HG02840 (cell line): Measurements from ENCODE around the gene GNAI3.

Experiments used
- ATAC-seq: cut with Tn5 transposase; IDR thresholded peaks from one replicate; pipeline ENCODE4 v1.9.1; 2021; ENCODE audit warnings: mild to moderate bottlenecking, moderate library complexity, moderate number of reproducible peaks; ENCODE audit not compliant: unreplicated experiment, low FRiP score

Gene GNAI3

DNA sequence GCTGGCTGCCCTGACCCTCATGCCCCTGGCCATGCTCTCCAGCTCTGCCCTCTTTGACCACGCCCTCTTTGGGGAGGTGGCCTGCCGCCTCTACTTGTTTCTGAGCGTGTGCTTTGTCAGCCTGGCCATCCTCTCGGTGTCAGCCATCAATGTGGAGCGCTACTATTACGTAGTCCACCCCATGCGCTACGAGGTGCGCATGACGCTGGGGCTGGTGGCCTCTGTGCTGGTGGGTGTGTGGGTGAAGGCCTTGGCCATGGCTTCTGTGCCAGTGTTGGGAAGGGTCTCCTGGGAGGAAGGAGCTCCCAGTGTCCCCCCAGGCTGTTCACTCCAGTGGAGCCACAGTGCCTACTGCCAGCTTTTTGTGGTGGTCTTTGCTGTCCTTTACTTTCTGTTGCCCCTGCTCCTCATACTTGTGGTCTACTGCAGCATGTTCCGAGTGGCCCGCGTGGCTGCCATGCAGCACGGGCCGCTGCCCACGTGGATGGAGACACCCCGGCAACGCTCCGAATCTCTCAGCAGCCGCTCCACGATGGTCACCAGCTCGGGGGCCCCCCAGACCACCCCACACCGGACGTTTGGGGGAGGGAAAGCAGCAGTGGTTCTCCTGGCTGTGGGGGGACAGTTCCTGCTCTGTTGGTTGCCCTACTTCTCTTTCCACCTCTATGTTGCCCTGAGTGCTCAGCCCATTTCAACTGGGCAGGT, 5.0 kb upstream of the GNAI3 start:
- no peak for ATAC-seq

DNA sequence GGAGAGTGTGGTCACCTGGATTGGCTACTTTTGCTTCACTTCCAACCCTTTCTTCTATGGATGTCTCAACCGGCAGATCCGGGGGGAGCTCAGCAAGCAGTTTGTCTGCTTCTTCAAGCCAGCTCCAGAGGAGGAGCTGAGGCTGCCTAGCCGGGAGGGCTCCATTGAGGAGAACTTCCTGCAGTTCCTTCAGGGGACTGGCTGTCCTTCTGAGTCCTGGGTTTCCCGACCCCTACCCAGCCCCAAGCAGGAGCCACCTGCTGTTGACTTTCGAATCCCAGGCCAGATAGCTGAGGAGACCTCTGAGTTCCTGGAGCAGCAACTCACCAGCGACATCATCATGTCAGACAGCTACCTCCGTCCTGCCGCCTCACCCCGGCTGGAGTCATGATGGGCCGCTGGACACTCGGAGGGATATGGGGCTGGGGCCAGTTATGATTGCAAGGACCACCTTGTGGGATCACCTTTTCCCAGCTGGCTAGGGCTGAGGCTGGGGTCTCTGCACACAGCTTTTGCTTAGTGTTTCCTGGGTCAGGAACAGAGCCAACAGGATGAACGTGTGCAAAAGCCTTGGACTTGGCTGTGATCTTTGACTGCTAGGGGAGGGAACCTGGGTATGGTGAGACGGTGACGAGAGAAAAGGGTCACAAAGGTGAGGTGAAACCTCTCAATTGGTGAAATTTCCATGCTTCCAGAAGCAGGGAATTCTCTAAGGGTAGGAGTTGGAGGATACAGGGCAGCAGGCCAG, 4.3 kb upstream of the GNAI3 start:
- no peak for ATAC-seq

DNA sequence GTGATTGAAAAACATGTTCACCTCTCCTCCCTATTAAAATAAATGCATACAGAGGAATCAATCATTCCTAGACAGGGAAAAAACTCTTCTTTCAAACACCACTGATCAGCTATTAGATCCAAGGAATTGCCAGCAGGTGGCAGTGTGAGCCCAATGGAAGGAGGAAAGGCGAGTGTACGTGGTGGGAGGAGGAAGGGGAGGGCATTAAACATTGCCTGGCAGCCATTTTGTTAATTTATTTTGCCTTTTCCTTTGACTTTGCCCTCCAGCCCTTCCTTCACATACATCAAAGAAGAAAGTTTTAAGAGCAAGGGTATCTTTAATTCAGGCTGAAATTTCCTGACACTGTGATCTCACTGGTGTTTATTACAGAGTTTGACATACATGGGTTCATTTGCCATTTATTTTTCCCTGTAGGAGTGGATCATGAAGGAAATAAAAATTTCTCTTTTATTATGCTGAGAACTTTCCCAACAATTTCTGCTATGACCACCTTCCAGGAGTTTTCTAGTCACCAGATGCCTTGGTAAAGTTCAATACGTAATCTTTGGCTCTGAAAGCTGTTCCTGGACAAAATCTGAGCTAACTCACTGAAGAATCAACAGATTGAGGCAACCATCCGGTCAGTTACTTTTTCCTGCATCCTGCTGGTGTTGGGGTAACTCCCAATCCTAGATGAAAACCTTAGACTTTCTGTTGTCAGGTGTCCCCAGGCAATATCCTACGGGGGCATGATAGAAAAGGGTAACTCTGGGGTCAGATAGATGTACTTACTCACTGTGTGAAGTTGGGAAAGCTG, 1.9 kb upstream of the GNAI3 start:
- ATAC-seq, result no peak

DNA sequence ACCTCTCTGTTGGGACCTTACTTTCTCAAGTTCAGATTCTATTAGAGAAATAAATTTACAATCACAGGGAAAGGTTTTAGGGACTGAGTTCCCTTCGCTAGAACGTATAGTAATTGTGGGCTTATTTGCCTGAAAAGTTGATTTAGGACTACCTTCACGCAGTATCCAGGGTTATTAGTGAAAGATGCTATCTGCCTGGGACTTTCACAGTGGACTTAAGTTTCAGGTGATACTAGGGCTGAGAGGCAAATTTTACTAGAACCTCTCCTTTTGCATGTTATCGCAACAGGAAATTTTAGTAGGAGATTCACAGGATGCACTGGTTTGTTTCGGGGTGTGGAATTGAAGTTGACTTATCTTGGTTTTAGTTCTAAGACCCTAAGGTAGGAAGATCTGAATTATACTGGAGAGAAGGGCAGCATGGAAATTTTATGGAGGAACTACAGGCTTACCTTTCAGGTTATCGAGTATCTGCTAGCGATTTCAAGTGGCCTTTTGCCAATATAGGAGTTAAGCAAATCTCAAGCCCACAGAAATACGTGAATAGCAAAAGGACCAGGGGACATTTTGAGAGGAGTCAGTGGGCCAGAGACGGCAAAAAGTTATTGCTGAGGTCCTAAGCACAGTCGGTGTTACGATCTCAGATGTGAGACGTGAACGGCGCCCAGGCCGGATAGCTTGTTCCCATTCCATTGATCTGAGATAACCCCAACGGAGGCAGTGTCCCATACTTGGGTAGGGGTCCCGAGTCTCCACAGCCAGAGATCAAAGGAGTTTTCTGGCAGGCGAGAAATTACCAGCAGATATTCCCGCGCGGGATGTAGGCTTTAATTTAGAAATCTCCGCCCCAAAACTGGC, 723 bp upstream of the GNAI3 start:
- ATAC-seq, result peak; percentile 8

DNA sequence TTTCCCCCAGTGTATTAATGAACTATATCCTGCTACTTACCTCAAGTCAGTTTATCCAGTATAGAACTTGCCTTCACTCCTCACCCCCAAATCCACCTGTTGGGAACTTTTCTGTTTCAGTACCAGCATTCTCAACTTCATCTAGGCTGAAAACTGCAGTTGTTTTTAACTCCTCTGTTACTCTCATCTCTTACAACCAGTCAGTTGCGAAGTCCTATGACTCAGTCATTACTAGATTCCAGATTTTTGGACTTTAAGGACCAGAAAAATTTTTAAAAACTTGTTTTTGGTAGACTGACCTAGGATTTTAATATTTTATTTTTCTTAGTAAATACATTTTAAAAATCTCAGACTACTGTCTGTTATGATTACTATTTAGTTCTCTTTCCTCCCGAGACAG, 8.1 kb downstream of the GNAI3 start:
- no peak for ATAC-seq

DNA sequence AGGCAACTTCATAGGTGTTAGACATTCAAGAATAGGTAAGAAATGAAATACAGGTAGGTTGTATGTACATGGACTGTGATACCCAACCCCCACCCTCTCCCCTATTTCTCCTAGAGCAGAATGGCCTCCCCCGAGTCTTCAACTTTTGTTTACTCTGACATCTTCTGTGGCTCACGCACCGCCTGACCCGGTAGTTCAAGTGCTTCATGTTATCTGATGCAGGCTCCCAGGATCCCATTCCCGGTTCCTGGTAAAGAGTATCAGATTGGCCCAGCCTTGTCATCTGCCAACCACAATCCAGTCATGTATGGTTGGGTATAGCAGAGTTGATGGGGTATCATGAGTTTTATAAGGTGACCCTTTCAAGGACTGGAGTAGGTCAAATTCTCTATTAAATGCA, 9.1 kb downstream of the GNAI3 start:
- ATAC-seq, result no peak

DNA sequence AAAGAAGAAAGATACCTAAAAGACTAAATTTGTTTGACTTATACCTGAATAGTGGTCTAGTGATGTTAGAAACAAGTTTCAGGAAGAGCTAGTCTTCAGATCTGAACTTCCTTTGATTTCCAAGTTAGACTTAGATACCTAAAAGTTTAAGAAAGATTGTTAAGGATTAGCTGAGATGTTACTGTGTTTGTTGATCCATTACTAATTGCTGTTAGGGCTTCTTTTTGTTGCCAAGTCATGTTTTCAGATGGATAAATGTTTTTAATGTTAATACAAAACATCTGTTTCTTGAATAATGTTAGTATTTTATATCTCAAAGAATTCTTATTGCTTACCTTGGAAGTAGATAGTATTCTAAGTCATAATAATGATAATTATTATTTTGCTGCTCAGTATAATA, 11.6 kb downstream of the GNAI3 start:
- no peak for ATAC-seq

DNA sequence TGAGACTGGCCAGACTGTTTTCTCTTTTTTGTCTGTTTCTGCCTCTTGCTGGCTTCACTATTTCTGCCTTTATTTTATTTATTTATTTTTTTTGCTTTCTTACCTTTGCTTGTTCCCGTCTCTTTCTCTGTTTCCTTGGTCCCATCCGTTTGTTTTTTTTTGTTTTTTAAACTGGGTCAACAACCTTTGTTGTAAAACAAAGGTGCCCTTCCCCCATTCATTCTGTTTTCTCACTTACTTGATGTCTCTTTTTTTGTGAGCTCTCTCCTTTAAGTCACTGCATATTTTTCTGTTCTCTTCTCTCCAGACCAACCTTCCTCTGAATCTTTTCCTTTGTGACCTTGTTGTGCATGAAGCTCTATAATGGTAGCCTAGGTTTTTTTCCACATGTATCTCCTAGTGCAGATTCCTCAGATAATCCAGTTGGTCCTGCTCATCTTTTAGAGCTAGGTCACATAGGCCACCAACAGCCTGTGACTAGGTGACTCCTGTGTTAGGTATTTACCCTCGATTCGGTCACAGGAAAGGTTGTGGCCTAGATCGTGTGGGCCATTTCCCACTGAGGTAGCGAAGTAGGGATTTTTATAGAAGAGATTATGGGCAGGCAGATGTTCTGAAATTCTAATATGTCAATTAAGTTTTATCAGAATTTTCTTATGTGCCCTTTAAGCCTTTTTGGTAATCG, 15.9 kb downstream of the GNAI3 start:
- no peak for ATAC-seq

DNA sequence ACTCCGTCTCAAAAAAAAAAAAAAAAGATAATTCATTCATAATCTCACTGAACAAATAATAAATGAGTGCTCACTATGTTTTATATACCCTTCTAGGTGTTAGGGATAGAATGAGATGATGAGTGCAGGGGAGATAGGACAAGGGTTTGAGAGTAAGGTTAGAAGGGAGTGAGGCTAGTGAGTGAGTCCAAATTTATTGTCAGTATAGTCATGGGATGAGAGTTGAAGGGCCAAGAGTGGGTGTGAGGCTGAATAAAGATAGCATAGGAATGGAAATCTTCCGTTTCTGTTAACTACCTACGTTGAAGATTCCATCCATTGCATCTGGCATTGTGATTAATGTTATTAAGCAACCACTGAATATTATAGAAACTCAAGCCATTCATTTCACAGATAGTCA, 16.8 kb downstream of the GNAI3 start:
- no peak for ATAC-seq

DNA sequence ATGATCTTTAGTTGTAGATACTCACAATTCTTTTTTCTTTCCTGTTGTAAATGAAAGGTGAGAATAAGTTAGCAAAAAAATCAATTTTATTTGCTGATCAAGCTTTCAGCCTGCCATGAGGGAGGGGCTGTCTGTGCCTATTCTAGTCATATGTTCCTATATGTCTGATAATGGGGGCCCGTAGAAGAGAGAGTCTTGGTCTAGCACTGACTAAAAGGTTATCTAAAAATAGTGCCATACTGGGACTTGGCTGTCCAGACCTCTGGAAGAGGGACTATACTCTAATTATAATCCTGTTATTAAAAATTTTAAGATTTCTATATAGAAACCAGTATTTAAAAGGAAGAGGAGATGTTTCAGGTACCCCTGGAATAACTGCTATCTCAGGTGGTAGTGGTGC, 18.6 kb downstream of the GNAI3 start:
- ATAC-seq, result no peak

DNA sequence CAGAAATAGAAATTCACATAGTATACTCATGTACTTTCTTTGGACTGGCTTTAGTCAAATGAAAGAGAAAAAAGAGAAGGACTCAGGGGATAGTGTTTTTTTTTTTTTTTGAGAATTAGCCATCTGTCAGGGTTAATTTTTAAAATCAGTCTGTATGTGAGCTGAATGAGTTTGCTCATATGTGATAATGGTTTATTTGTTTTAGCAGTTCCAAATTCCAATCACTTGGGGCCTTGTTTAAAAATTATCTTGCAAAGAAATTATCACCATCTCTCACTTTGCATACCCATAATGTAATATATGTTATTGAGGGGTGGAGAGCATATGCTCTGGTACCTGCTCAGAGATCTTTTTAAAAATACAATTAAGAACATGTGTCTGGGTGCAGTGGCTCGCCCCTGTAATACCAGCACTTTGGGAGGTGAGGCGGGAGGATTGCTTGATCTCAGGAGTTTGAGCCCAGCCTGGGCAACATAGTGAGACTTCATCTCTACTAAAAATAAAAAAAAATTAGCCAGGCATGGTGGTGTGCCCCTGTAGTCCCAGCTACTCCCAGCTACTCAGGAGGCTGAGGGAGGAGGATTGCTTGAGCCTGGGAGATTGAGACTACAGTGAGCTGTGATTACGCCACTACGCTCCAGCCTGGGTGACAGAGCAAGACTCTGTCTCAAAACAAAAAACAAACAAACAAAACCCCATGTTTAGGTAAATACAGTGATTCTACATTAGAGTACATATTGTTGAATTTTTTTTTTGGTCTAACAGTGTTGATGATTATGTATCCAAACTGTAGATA, 19.7 kb downstream of the GNAI3 start:
- no peak for ATAC-seq

DNA sequence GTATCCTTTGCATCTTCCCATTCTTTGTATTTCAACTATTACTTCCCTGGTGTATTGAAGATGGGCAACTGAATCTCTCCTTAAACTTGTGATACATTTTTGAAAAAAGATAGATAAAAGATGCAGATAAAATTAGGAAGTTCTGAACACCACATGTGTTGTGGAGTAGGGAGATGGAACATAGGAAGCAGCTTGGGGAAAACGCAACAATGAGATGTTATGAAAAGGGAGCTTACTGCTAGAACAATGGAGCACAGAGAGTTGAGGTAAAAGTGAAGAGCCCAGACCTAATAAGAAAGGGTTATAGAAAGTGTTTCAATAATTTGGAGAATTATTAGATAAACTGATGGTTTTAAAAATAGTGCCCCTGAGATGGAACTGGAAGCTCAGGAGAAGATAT, 20.9 kb downstream of the GNAI3 start:
- no peak for ATAC-seq

DNA sequence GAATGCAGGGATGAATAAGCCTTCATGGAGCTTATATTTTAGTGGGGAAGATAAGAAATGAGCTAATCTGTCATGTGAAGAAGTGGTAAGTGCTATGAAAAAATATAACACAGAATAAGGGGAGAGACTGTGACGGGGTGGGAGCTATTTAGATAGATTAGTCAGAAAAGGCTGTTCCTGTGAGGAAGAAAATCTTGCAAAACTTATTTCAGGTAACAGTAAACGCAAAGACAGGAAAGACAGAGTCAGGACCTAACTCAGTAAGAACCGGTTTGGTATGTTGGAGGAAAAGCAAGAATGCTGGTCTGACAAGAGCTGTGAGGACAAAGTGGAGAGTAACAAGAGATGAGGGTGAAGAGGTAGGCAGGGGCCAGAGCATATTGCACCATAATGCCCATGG, 22.0 kb downstream of the GNAI3 start:
- ATAC-seq, result no peak

DNA sequence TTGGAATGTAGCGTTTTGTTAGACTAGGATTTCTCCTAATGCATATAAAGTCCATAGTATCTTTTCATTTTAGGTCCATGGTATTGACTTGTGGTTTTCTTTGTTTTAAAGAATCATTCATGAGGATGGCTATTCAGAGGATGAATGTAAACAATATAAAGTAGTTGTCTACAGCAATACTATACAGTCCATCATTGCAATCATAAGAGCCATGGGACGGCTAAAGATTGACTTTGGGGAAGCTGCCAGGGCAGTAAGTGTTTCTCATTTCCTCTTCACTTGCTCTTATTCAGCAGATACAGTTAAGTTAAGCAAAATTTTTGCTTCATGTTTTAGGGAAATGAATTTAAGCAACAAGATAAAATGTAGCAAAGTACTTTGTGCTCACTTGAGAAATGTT, 25.4 kb downstream of the GNAI3 start:
- ATAC-seq, result no peak

DNA sequence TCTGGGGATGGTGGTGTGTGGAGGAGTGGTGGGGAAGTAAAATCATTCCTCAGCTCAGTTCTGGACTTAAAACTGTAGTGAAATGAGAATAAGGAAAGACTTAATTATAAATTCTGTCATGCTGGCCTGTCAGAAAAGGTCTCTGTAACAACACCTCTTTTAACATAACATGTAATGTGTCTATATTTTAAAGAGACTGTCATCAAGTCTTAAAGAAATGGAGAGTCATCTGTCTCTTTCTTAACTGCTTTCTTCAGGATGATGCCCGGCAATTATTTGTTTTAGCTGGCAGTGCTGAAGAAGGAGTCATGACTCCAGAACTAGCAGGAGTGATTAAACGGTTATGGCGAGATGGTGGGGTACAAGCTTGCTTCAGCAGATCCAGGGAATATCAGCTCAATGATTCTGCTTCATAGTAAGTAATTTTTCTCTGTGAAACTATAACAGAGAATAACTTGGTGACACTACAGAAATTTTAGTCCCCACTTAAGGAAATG, 30.6 kb downstream of the GNAI3 start:
- ATAC-seq, result no peak

DNA sequence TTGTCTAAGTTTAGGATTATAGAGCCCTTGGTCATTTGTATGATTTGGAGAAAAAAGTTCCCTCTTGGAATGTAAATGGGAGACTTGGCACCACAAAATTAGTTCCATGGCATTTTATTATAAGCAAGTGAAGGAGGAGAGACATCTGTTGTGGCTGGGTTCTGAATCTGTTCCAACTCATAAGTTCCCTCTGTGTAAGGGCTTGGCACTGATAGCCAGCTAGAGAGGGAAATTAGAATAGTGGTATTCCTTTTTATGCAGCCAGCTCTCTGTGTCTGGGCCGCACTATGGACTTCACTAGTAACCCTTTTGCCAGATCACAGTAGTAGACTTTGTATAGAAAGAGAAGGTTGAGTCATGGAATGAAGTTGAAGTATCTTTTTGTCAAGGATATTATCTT, 31.1 kb downstream of the GNAI3 start:
- ATAC-seq, result no peak

DNA sequence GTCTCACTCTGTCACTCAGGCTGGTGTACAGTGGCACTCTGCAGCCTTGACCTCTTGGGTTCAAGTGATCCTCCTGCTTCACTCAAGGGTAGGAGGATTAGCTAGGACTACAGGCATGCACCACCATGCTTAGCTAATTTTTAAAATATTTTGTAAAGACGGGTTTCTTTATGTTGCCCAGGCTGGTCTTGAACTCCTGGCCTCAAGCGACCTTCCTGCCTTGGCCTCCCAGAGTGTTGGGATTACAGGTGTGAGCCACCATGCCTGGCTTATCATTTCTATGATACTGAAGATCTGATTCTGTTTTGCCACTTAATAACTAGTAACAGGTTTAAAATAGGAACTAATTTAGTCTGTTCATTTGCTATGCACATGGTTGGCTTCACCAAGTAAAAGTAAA, 33.6 kb downstream of the GNAI3 start:
- ATAC-seq, result no peak

DNA sequence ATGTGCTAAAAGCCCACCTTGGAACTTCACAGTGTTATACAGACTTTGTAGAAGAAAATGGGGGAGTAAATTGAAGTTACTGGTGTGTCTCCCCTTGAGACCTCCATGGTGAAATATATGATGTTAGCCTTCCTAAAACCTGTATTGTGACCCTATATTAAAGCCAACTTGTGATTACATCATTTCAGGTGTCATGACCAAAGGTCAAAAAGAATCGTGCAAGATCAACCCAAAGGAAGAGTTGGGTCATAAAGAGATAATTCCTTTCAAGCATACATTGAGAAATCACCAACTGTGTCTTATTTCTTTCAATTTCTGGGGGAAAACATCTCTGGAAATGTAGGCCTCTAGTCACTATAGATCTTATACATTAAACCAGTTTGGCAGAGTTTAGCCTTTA, 36.4 kb downstream of the GNAI3 start:
- no peak for ATAC-seq

DNA sequence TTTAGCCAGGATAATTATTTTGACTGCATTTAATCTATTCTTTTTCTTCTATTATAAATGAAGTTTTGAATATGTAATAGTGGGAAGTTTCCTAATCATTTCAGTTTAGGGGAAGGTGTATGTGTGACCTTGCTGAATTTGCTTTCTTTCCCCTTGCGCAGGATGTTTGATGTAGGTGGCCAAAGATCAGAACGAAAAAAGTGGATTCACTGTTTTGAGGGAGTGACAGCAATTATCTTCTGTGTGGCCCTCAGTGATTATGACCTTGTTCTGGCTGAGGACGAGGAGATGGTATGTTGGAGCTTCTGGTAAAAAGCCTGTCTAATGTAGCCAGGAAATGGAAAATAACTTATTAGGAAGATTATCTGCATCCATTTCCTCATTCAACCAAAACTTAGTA, 37.6 kb downstream of the GNAI3 start:
- ATAC-seq, result no peak
